ENCODE data around the gene SESN1.
"Not testable (repeated sequence)": the region's sequence is repeated elsewhere in the genome, so short reads cannot be mapped to it uniquely, and the experiment has no call there.

SESN1 gene

DNA sequence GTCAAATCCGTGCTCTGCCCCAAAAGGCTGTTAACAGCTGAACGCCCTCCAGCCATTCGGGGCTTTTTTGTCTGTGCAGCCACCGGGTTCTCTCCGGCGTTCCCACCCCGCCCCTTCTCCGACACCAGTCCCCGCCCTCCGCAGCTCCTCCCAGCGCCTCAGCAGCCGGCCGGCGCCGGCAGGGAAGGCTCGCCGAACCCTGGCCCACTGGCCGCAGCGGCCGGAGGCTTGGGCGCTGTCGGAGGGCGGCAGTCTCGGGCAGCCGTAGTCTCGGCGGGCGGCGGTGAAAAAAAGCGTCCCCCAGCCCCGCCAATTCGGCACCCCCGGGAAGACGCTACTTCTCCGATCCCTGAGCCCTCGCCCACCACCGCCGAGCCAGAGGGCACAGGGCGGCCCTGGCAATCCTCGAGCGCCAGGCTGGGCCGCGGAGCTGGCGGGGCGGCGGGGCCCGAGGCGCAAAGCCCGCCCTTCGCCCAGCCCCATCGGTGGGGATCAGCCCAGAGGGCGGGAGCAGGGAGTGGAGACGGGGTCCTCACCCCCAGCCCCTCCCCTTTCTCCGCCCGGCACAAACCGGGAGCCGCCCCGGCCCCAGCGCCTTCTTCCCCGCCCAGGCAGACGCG is at the start of gene SESN1:
TSS of gene SESN1 (minus strand) at position 431 of the 620 bp plus-strand sequence. CDS start 773 bp downstream, outside the sequence.
- peak; percentile 98 for DNase-seq (ENCODE audit: low read depth)

DNA sequence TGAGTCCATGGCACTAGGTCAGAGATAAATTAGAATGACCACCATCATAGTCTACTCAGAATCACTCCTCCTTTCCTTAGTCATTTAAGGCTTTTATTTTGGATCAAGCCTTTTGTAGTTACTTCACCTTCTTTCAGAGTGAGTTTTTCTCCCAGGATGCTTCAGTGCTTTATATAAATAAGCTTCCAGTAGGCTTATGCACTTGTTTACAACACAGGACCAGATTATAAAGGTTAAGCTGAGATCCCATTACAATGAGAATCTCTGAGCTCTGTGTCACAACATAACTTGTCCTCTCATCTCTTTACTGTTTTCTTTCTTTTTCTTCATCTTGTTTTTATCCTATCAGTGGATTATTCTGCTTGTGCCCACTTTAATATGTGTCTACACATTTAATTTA is 48.5 kb upstream of the SESN1 start:
- no peak for DNase-seq (ENCODE audit: low read depth)

DNA sequence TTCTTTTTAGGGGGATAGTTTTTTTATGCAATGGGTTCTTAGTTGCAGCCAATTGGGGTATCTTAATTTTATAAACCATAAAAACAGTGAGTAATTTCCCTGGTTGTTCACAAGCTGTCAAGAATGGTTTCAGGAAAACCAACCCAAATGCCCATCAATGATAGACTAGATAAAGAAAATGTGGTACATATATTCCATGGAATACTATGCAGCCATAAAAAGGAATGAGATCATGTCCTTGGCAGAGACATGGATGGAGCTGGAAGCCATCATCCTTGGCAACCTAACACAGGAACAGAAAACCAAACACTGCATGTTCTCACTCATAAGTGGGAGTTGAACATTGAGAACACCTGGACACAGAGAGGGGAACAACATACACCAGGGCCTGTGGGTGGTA is 47.4 kb upstream of the SESN1 start:
- DNase-seq (ENCODE audit: low read depth): not testable (repeated sequence)

DNA sequence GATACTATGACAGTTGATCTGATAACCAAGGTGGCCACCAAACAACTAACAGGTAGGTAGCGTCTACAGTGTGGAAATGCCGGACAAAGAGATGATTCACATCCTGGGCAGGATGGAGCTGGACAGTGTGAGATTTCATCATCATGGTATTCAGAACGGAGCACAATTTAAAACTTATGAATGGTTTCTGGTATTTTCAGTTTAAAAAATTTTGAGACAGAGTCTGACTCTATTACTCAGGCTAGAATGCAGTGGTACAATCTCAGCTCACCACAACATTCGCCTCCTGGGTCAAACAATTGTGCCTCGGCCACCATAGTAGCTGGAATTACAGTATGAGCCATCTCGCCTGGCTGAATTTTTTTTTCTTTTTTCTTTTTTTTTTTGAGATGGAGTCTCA is 44.5 kb upstream of the SESN1 start:
- DNase-seq (ENCODE audit: low read depth): peak; percentile 36

DNA sequence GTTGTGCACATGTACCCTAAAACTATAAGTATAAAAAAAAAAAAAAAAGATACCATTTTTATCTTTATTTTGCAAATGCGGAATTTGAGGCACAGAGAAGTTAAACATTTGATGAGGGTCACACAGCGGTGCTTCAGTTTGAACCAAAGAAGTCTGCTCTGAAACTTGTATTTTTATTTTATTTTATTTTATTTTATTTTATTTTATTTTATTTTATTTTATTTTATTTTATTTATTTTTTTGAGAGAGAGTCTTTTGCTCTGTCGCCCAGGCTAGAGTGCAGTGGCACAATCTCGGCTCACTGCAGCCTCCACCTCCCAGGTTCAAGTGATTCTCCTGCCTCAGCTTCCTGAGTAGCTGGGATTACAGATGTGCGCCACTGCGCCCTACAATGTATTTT is 41.9 kb upstream of the SESN1 start:
- not testable (repeated sequence) for DNase-seq (ENCODE audit: low read depth)

DNA sequence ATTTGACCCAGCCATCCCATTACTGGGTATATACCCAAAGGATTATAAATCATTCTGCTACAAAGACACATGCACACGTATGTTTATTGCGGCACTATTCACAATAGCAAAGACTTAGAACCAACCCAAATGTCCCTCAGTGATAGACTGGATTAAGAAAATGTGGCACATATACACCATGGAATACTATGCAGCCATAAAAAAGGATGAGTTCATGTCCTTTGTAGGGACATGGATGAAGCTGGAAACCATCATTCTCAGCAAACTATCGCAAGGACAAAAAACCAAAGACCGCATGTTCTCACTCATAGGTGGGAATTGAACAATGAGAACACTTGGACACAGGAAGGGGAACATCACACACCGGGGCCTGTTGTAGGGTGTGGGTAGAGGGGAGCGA is 41.4 kb upstream of the SESN1 start:
- not testable (repeated sequence) for DNase-seq (ENCODE audit: low read depth)

DNA sequence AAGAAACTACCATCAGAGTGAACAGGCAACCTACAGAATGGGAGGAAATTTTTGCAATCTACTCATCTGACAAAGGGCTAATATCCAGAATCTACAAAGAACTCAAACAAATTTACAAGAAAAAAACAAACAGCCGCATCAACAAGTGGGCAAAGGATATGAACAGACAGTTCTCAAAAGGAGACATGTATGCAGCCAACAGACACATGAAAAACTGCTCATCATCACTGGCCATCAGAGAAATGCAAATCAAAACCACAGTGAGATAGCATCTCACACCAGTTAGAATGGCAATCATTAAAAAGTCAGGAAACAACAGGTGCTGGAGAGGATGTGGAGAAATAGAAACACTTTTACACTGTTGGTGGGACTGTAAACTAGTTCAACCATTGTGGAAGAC is 41.0 kb upstream of the SESN1 start:
- DNase-seq (ENCODE audit: low read depth): not testable (repeated sequence)

DNA sequence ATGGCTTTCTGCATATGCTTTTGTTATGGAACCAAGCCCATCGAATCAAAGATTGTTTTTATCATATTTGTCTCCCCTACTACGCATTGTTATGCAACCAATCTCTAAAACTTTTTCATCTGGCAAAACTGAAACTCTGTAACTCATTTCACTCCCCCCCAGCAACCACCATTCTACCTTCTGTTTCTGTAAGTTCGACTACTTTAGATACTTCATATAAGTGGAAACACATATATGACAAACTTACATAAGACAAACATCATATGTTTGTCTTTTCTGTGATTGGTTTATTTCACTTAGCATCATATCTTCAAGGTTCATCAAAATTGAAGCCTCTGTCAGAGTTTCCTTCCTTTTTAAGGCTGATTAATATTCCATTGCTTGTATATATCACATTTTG is 35.4 kb upstream of the SESN1 start:
- no peak for DNase-seq (ENCODE audit: low read depth)

DNA sequence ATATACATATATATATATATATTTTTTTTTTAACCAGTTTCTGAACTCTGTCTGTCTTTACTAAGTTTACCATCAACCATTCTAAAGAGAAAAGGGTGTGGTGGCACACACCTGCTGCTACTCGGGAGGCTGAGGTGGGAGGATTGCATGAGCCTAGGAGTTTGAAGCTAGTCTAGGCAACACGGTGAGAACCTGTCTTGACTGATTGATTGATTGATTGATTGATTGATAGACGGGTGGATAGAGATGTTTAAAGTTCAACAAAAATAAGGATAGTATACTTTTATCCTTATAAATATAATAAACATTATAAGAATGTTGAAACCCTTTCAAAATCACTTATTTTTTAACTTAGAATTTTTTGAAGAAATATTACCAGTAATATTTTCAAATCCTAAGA is 30.9 kb upstream of the SESN1 start:
- no peak for DNase-seq (ENCODE audit: low read depth)

DNA sequence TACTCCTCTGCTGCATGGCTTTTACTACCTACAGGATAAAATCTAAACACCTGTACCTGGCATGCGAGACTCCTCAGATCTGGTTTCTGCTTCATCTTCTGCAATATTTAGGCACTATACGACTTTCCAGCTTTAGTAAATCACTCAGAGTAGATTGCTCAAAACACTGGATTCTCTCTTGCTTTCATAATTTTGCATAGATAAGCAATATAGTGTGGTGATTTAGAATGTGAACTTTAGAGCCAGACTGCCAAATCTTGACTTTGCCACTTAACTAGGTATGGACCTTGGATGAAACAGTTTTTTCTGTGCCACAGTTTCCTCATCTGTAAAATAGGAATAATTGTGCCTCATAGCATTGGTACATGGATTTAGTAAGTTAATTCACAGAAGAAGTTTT is 29.6 kb upstream of the SESN1 start:
- DNase-seq (ENCODE audit: low read depth): no peak

DNA sequence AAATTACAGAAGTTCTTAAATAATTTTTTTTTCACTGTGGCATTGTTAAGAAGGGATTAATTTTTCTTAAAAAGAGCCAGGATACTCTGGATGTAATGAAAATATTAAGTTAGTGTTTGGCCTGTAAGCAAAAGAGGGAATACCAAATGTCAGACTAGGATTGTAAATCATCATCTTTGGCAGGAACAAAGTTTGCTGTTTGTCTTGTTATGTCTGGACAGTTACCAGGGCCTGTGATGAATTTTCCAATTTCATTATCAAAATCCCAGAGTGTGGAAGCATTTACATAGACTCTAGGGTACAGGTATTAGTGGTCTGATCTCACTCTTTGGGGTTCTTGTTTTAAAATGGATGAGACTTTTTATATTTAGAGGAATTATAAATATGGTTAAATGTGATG is 26.8 kb upstream of the SESN1 start:
- DNase-seq (ENCODE audit: low read depth): peak; percentile 35

DNA sequence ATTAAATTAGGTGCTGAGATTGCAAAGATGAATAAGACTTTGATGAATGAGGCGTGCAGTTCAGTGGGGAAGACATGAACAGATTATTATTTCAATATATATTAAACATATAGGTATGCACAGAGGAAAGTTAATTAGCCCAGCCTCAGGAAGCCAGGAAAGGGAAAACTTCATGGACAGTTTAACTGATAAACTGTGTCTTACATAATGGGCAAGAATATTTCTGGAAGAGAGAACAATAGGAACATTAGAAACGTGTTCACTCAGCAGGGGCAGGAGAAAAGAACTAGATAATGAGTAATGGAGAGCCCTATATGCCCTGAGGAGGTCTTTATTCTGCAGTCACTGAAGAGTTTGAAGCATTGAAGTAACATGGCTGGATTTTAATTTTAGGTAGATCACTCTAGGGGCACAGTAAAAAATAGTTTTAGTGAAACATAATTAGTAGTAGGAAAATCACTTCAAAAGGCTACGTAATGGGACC is 24.3 kb upstream of the SESN1 start:
- DNase-seq (ENCODE audit: low read depth): no peak

DNA sequence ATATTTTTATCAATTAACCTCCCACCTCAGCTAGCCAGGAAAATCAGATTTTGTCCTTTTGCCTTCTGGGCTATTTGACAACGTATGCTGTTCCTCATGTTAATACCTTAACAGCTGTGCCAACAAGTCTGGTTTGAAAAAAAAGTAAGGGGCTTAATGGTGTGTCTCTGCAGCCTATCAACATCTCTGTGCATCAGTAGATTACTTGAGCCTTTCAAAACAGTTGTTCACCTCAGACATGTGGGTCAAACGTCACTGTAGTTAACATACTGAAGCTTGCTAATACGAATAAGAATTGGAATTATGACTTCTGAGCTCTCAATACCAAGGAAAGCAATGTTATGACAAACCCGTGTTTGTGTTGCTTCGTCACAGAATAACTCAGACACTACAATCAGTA is 23.7 kb upstream of the SESN1 start:
- DNase-seq (ENCODE audit: low read depth): no peak

DNA sequence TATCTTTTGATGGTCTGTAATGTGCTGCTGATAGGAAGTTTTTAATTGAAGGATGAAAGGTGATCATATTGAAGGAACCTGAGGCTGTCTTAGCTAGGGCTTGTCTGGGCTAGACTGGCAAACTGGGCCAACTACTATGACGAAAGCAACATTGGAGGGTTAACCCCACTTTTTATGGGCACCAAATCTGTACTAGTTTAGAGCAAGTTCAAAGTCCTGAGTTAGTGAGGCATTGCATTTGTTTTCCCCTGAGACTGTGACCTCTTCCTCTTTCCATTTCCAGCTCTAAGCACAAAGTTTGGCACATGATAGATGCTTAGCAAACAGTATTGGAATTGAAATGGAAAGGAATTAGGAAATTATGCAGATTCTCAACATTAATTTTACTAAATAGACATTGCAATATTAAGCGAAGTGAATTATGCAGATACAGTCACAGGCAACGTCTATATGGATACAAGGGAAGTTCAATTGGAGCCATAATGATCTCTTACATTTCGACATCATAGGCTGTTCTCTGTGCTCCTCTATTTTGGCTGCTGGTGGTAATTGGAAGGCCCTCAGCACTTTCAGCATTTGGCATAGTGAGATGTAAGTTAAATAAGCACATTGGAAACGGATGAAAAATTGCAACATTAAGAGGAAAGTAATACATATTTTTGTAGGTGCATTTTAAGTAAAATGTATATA is 22.8 kb upstream of the SESN1 start:
- DNase-seq (ENCODE audit: low read depth): no peak

DNA sequence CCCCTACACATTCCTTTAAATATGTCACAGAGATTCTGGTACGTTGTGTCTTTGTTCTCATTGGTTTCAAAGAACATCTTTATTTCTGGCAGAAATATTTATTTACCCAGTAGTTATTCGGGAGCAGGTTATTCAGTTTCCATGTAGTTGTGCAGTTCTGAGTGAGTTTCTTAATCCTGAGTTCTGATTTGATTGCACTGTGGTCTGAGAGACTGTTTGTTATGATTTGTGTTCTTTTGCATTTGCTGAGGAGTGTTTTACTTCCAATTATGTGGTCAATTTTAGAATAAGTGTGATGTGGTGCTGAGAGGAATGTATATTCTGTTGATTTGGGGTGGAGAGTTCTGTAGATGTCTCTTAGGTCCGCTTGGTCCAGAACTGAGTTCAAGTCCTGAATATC is 18.0 kb upstream of the SESN1 start:
- not testable (repeated sequence) for DNase-seq (ENCODE audit: low read depth)

DNA sequence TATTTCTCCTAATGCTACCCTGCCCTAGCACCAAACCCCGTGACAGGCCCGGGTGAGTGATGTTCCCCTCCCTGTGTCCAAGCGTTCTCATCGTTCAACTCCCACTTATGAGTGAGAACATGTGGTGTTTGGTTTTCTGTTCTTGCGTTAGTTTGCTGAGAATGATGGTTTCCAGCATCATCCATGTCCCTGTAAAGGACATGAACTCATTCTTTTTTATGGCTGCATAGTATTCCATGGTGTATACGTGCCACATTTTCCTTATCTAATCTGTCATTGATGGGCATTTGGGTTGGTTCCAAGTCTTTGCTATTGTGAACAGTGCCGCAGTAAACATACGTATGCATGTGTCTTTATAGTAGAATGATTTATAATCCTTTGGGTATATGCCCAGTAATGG is 15.0 kb upstream of the SESN1 start:
- DNase-seq (ENCODE audit: low read depth): not testable (repeated sequence)

DNA sequence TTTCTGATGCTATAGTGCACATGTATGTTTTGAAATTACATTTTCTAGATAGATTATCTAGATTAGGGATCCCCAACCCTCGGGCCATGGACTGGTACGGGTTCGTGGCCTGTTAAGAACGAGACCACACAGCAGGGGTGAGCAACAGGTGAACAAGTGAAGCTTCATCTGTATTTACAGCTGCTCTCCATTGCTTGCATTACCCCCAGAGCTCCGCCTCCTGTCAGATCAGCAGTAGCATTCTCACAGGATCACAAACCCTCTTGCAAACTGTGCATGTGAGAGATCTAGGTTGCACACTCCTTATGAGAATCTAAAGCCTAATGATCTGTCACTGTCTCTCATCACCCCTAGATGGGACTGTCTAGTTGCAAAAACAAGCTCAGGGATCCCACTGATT is 11.0 kb upstream of the SESN1 start:
- no peak for DNase-seq (ENCODE audit: low read depth)

DNA sequence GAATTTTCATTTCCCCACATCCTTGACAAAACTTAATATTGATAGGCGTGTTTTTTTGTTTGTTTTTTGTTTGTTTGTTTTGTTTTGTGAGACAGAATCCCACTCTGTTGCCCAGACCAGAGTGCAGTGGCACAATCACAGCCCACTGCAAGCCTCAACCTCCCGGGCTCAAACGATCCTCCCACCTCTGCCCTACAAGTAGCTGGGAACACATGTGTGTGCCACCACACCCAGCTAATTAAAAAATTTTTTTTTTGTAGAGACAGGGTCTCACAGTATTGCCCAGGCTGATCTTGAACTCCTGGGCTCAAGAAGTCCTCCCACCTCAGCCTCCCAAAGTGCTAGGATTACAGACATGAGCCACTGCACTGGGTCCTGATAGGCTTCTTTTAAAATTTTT is 9.9 kb upstream of the SESN1 start:
- no peak for DNase-seq (ENCODE audit: low read depth)

DNA sequence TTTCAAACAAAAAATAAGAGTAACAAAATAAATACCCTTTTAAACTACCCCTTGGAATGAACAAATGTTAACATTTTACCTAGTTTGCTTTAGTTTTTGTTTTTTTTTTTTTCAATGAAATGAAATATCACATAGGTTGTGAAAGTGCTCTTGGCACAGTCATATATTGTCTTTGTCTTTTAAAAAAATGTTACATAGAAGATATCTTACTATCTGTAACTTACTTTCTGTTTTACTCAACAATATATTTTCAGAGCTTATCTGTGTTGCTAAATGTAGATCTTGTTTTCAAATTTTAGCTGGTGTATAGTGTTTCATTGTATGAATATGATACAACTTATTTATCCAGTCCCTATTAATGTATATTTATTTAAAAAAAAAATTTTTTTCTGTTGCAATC is 9.3 kb upstream of the SESN1 start:
- no peak for DNase-seq (ENCODE audit: low read depth)

DNA sequence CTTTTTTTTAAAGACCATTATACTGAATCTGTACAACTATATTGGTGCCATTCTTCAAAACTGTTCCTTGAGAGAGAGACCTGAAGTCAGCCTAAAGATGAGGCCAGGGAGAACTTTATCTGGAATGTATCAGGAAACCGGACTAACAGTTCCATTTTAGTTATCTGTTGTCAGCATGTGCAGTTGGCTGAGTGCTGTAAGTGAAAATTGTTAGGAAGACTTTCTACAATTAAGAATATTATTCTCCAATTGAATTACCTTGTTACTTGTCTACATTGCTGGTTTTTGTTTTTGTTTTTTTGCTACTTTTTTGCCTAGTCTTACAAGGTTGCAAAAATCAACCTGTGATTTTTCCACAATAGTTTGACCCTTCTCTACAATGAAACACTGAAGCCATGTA is 8.1 kb upstream of the SESN1 start:
- no peak for DNase-seq (ENCODE audit: low read depth)

DNA sequence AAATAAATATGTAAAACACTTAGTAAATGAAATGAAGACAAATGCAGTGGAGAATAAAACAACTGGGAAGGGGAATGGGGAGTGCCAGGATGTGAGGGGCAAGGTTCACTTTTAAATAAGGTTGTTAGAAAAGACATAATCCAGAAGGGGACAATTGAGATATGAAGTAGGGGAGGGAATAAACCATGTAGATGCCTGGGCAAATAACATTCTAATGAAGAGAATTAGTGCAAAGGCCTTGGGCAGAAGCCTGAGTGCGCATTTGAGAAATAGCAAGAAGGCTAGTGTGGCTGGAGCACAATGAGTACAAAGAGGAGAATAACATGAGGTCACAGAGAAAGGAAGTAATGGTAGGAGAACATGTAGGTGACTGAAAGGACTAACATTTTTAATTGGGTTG is 3.0 kb upstream of the SESN1 start:
- DNase-seq (ENCODE audit: low read depth): no peak

DNA sequence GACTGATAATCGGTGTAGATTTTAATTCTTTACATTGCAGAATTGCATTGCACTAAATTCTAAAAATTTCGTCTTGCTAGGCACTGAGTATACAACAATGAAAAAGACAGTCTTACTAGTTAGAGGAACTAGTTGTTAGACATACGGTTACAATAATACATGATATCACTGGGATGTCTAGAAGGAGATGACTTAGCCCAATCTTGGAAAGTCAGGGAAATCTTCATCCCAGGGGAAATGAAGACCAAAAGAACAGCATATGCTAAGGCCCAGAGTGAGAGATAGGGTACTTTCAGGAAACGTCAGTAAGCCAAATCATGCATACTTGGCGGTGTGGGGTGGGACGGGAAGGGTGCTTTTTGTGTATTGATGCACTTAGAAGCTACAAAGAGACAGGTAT is 1.6 kb upstream of the SESN1 start:
- DNase-seq (ENCODE audit: low read depth): peak; percentile 10

DNA sequence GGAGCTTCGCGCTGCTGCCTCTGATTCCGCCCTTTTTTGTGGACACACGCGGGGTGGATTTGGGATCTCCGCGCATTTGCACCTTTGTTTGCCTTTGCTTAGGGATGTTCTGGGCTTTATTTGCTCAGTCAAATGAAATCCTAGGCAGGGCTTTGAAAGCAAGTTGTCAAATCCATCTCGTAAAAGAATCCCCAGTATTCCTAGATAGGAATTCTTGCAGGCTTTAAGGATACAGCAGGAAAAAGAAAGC is 1.1 kb upstream of the SESN1 start:
- DNase-seq (ENCODE audit: low read depth): no peak
